ENCODE results near the gene GAMT.

GAMT gene

GRCh38 chr19:1384478-1385110 is 16.7 kb downstream of the GAMT start:
- no peak for TF ChIP-seq CTCF (IDR thresholded peaks at IDR 0.05)

- no peak for TF ChIP-seq CTCF (IDR thresholded peaks at IDR 0.05)
Observed at GRCh38 chr19:1384085-1384462, 17.3 kb downstream of the GAMT start.

- no peak for TF ChIP-seq CTCF (IDR thresholded peaks at IDR 0.05)
Observed at GRCh38 chr19:1383312-1384084, 17.8 kb downstream of the GAMT start, which contains the start of gene NDUFS7. Gene NDUFS7, plus strand, starts transcription at chr19:1383907. Its CDS starts 20 bp downstream, at chr19:1383927.

GRCh38 chr19:1383017-1383311 is 18.4 kb downstream of the GAMT start:
- no peak for TF ChIP-seq CTCF (IDR thresholded peaks at IDR 0.05)

- TF ChIP-seq CTCF (IDR thresholded peaks at IDR 0.05) = no peak
Observed at GRCh38 chr19:1382250-1382649, 19.1 kb downstream of the GAMT start.

GRCh38 chr19:1379961-1380489 is 21.3 kb downstream of the GAMT start:
- TF ChIP-seq CTCF (IDR thresholded peaks at IDR 0.05) = no peak

GRCh38 chr19:1379126-1379905 is 22.0 kb downstream of the GAMT start:
- TF ChIP-seq CTCF (IDR thresholded peaks at IDR 0.05) = no peak
